HepG2 (cell line): Measurements from ENCODE around the gene GAGE10. TPM values are rescaled to one million over a fixed set of nuclear protein-coding genes. Genes with fewer than 3 reads are reported as not detected.

Experiments used
- ATF1 ChIP-seq: IDR thresholded peaks from 2 replicates; pipeline ENCODE4 v1.6.1; 2016; ENCODE audit warnings: mild to moderate bottlenecking, control low read depth
- CEBPZ ChIP-seq: IDR thresholded peaks from 2 replicates; pipeline ENCODE4 v1.6.1; 2012; ENCODE audit warnings: low read length, improper control_type of control experiment
- DMAP1 ChIP-seq: IDR thresholded peaks from 2 replicates; pipeline ENCODE4 v1.6.1; 2016
- DNMT1 ChIP-seq: sonication (generic); formaldehyde crosslinking; IDR thresholded peaks from 2 replicates; pipeline ENCODE4 v1.5.1; 2020; ENCODE audit warnings: mild to moderate bottlenecking, missing genetic modification reagents
- FOXO1 ChIP-seq: sonication (generic); formaldehyde crosslinking; IDR thresholded peaks from 2 replicates; pipeline ENCODE4 v1.4.0; 2020; ENCODE audit warnings: missing genetic modification reagents
- GABPB1 ChIP-seq: IDR thresholded peaks from 2 replicates; pipeline ENCODE4 v1.6.1; 2016; ENCODE audit warnings: mild to moderate bottlenecking, missing genetic modification reagents, moderate library complexity, missing compliant biosample characterization
- HIVEP1 ChIP-seq: sonication (generic); formaldehyde crosslinking; IDR thresholded peaks from 2 replicates; pipeline ENCODE4 v1.4.0; 2020; ENCODE audit warnings: mild to moderate bottlenecking, missing genetic modification reagents
- KAT8 ChIP-seq: IDR thresholded peaks from 2 replicates; pipeline ENCODE4 v1.6.1; 2016; ENCODE audit warnings: missing genetic modification reagents, missing compliant biosample characterization
- MAF1 ChIP-seq: sonication (generic); formaldehyde crosslinking; IDR thresholded peaks from 2 replicates; pipeline ENCODE4 v1.5.0; 2020; ENCODE audit warnings: missing genetic modification reagents, borderline replicate concordance
- MATR3 ChIP-seq: sonication (generic); formaldehyde crosslinking; IDR thresholded peaks from 2 replicates; pipeline ENCODE4 v1.4.0; 2020; ENCODE audit warnings: missing genetic modification reagents
- MXD4 ChIP-seq: IDR thresholded peaks from 2 replicates; pipeline ENCODE4 v1.6.1; 2016; ENCODE audit warnings: mild to moderate bottlenecking, missing biosample characterization, missing genetic modification reagents
- PLRG1 ChIP-seq: fragments of 450-650 bp; conservative IDR thresholded peaks from 2 replicates; pipeline ENCODE4 v1.6.1; 2016
- SETDB1 ChIP-seq: sonication (generic); formaldehyde crosslinking; IDR thresholded peaks from 2 replicates; pipeline ENCODE4 v1.5.1; 2020; ENCODE audit warnings: missing genetic modification reagents, mild to moderate bottlenecking, borderline replicate concordance
- SMYD3 ChIP-seq: sonication (generic); formaldehyde crosslinking; IDR thresholded peaks from 2 replicates; pipeline ENCODE4 v1.8.1; 2023; ENCODE audit warnings: mild to moderate bottlenecking, missing genetic modification reagents
- TRIM22 ChIP-seq: fragments of 450-650 bp; IDR thresholded peaks from 2 replicates; pipeline ENCODE4 v1.6.1; 2017
- ZBTB10 ChIP-seq: sonication (generic); formaldehyde crosslinking; IDR thresholded peaks from 2 replicates; pipeline ENCODE4 v1.4.0; 2020; ENCODE audit warnings: missing genetic modification reagents, borderline replicate concordance
- ZBTB38 ChIP-seq: sonication (generic); formaldehyde crosslinking; IDR thresholded peaks from 2 replicates; pipeline ENCODE4 v1.5.1; 2020; ENCODE audit warnings: mild to moderate bottlenecking, missing genetic modification reagents
- ZBTB42 ChIP-seq: sonication (generic); formaldehyde crosslinking; IDR thresholded peaks from 2 replicates; pipeline ENCODE4 v1.5.0; 2020; ENCODE audit warnings: mild to moderate bottlenecking, missing genetic modification reagents
- ZFP82 ChIP-seq: sonication (generic); formaldehyde crosslinking; IDR thresholded peaks from 2 replicates; pipeline ENCODE4 v1.5.1; 2020; ENCODE audit warnings: mild to moderate bottlenecking, missing genetic modification reagents, borderline replicate concordance
- ZNF513 ChIP-seq: sonication (generic); formaldehyde crosslinking; conservative IDR thresholded peaks from 2 replicates; pipeline ENCODE4 v1.5.0; 2020; ENCODE audit warnings: missing genetic modification reagents
- ZNF704 ChIP-seq: sonication (generic); formaldehyde crosslinking; IDR thresholded peaks from 2 replicates; pipeline ENCODE4 v1.8.1; 2023; ENCODE audit warnings: mild to moderate bottlenecking, inconsistent platforms, moderate library complexity, missing genetic modification reagents, borderline replicate concordance
- polyA plus RNA-seq, 8 experiments: library from polyadenylated mRNA; depleted of rRNA in 3 of 8; stranded (reverse) in 7 of 8; unstranded in 1 of 8; fragments of >200 nt; fragmentation: Illumina TruSeq in 4 of 8; extraction: Trizol in 4 of 8; gene quantifications; 2 replicates each; pipeline versions ENCODE4 v1.2.1 to v1.2.3, GENCODE V29; 2011 to 2016; ENCODE audit warnings: low read depth in 4 of 8, missing spikeins in 1 of 8, mixed read lengths in 1 of 8; ENCODE audit not compliant: insufficient read depth in 1 of 8
- total RNA-seq, 5 experiments: library from RNA; depleted of rRNA; stranded (reverse); fragments of >200 nt; fragmentation: Illumina TruSeq; extraction: Trizol; gene quantifications; 2 replicates each; pipeline ENCODE4 v1.2.3, GENCODE V29; 2016; ENCODE audit warnings: low read depth in 1 of 5

Gene GAGE10
- total and polyA plus RNA-seq, 2 of the 13 experiments (the other 11 are each of a cell fraction or from before 2014, with no cell fraction given): not detected

GRCh38 chrX:49269010-49269766 lies 34.3 kb upstream of the GAGE10 start (continued):
- TF ChIP-seq TRIM22 (no peak), CEBPZ (peak; percentile 75), ZBTB10 (CRISPR knock-in tag) (no peak), KAT8 (CRISPR knock-in tag) (peak; percentile 17; the same call in 1 of the 2 replicates), ZBTB42 (CRISPR knock-in tag) (no peak), ZFP82 (CRISPR knock-in tag) (no peak), PLRG1 (no peak), HIVEP1 (CRISPR knock-in tag) (no peak), DNMT1 (CRISPR knock-in tag) (no peak), FOXO1 (no peak), MXD4 (CRISPR knock-in tag) (no peak), ZNF704 (no peak), ATF1 (CRISPR knock-in tag) (peak; percentile 92), ZBTB38 (CRISPR knock-in tag) (no peak), DMAP1 (CRISPR knock-in tag) (no peak), ZNF513 (CRISPR knock-in tag) (no peak), SETDB1 (CRISPR knock-in tag) (no peak), MAF1 (CRISPR knock-in tag) (no peak), SMYD3 (CRISPR knock-in tag) (no peak), GABPB1 (peak; percentile 54; the same call in 1 of the 2 replicates), MATR3 (CRISPR knock-in tag) (no peak)
